Raji (cell line): ENCODE data around the gene SMG9.

Source experiments
- POLR2A ChIP-seq: IDR thresholded peaks from 2 replicates; pipeline ENCODE4 v1.6.1; 2011; ENCODE audit warnings: low read depth, low read length, control low read depth; ENCODE audit not compliant: insufficient read depth

The SMG9 gene

GRCh38 chr19:43724896-43725295 is 29.9 kb downstream of the SMG9 start:
- no peak for TF ChIP-seq POLR2A

GRCh38 chr19:43723588-43723987 is 31.2 kb downstream of the SMG9 start:
- no peak for TF ChIP-seq POLR2A

- TF ChIP-seq POLR2A = no peak
These were observed 33.2 kb downstream of the SMG9 start for GRCh38 chr19:43721469-43722048.

- TF ChIP-seq POLR2A = no peak
These were observed 33.8 kb downstream of the SMG9 start for GRCh38 chr19:43720936-43721335.

- no peak for TF ChIP-seq POLR2A
These were observed 34.8 kb downstream of the SMG9 start for GRCh38 chr19:43719918-43720317.

- TF ChIP-seq POLR2A = no peak
These were observed 35.3 kb downstream of the SMG9 start for GRCh38 chr19:43719378-43719868.

GRCh38 chr19:43718627-43719377 is 36.0 kb downstream of the SMG9 start:
- no peak for TF ChIP-seq POLR2A

- no peak for TF ChIP-seq POLR2A
These were observed 39.0 kb downstream of the SMG9 start, which contains the start of gene IRGC for GRCh38 chr19:43715776-43716175. Gene IRGC (plus strand): TSS chr19:43716076. CDS start chr19:43718559, 2,483 bp downstream.

GRCh38 chr19:43713208-43713607 is 41.6 kb downstream of the SMG9 start:
- no peak for TF ChIP-seq POLR2A

GRCh38 chr19:43711751-43712355 is 42.9 kb downstream of the SMG9 start:
- no peak for TF ChIP-seq POLR2A

- no peak for TF ChIP-seq POLR2A
These were observed 46.0 kb downstream of the SMG9 start for GRCh38 chr19:43708716-43709115.

- TF ChIP-seq POLR2A = no peak
These were observed 47.5 kb downstream of the SMG9 start for GRCh38 chr19:43707158-43707712.

- no peak for TF ChIP-seq POLR2A
These were observed 49.0 kb downstream of the SMG9 start for GRCh38 chr19:43705729-43706128.

- no peak for TF ChIP-seq POLR2A
These were observed 50.6 kb downstream of the SMG9 start for GRCh38 chr19:43704002-43704705.

- TF ChIP-seq POLR2A = no peak
These were observed 54.3 kb downstream of the SMG9 start for GRCh38 chr19:43700395-43701000.
